ENCODE measurements around the gene DISP2. TPM values are rescaled to one million over a fixed set of nuclear protein-coding genes. Genes with fewer than 3 reads are reported as not detected.

The DISP2 gene
- total and polyA plus RNA-seq, 9 of the 15 experiments (the other 6 are each of a cell fraction or from before 2014, with no cell fraction given), result 0.06 to 0.89 (median 0.15) TPM; not detected in 1

DNA sequence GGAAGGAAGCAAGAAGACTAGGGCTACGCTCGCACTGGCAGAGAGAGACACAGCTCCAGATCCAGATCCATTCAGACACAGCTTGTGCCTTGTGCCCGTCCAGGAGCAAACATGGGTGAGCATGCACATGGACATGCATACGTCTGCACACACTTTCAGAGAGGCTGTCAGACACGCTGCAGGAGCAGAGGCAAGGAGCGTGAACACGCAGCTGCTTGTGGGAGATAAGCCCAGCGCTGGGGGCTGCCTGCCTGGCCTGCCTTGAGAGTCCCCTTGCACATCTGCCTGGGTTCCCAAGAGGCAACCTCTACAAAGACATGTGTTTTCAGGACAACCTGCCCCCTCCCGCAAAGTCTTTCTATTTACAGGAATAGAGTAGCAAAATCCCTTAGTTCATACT, 69.2 kb downstream of the DISP2 start (continued):
- TF ChIP-seq CTCFL (IDR thresholded peaks at IDR 0.05; ENCODE audit: borderline replicate concordance, insufficient read depth, low read depth, low read length, poor library complexity, severe bottlenecking) (no peak), TARDBP (IDR thresholded peaks at IDR 0.05) (no peak), TEAD2 (tag; IDR thresholded peaks at IDR 0.05) (no peak), ZNF408 (CRISPR knock-in tag; IDR thresholded peaks at IDR 0.05; ENCODE audit: low read depth) (no peak), ARID3B (CRISPR knock-in tag; IDR thresholded peaks at IDR 0.05; ENCODE audit: borderline replicate concordance) (no peak), ZBTB12 (CRISPR knock-in tag; IDR thresholded peaks at IDR 0.05) (no peak), ZBTB2 (IDR thresholded peaks at IDR 0.05) (peak; percentile 56), ZNF717 (CRISPR knock-in tag; IDR thresholded peaks at IDR 0.05) (no peak), SMARCB1 (IDR thresholded peaks at IDR 0.05; ENCODE audit: insufficient read length, low read depth) (no peak), ZNF561 (CRISPR knock-in tag; conservative IDR thresholded peaks at IDR 0.05) (no peak), MAFK (IDR thresholded peaks at IDR 0.05; ENCODE audit: low read length) (no peak), ZC3H8 (IDR thresholded peaks at IDR 0.05) (no peak), NFIC (IDR thresholded peaks at IDR 0.05) (peak; percentile 60), NRF1 (conservative IDR thresholded peaks at IDR 0.05 in 1 of 2, IDR thresholded peaks at IDR 0.05 in 1 of 2) (peak; percentile 67 to 75), TRIM25 (IDR thresholded peaks at IDR 0.05; ENCODE audit: borderline replicate concordance) (no peak), ZBTB1 (CRISPR knock-in tag; IDR thresholded peaks at IDR 0.05; ENCODE audit: borderline replicate concordance, low read depth) (no peak), ZNF699 (CRISPR knock-in tag; IDR thresholded peaks at IDR 0.05; ENCODE audit: insufficient replicate concordance) (no peak), HCFC1 (IDR thresholded peaks at IDR 0.05; ENCODE audit: low read depth, low read length) (no peak), KLF1 (tag; IDR thresholded peaks at IDR 0.05) (no peak), SIX5 (IDR thresholded peaks at IDR 0.05; ENCODE audit: borderline replicate concordance in 1 of 2, insufficient read depth in 1 of 2, low read depth in 1 of 2, low read length in 2 of 2) (no peak)
- TF ChIP-seq, protein P1, sequence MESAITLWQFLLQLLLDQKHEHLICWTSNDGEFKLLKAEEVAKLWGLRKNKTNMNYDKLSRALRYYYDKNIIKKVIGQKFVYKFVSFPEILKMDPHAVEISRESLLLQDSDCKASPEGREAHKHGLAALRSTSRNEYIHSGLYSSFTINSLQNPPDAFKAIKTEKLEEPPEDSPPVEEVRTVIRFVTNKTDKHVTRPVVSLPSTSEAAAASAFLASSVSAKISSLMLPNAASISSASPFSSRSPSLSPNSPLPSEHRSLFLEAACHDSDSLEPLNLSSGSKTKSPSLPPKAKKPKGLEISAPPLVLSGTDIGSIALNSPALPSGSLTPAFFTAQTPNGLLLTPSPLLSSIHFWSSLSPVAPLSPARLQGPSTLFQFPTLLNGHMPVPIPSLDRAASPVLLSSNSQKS (CRISPR knock-in tag; IDR thresholded peaks at IDR 0.05), result no peak

Measured in K562 (cell line).